ENCODE data around the gene SPINK13. TPM values are rescaled to one million over a fixed set of nuclear protein-coding genes. Genes with fewer than 3 reads are reported as not detected.

Gene SPINK13
- total and polyA plus RNA-seq, 9 of the 15 experiments (the other 6 are each of a cell fraction or from before 2014, with no cell fraction given): 0.07 TPM; not detected in 8

GRCh38 chr5:148297731-148298130 is 29.1 kb downstream of the SPINK13 start:
- Histone ChIP-seq H3K27me3 (ENCODE audit: control insufficient read depth in 2 of 2, insufficient read depth in 2 of 2, low read length in 2 of 2) (no peaks in the 10 kb centered on the region), H3K4me1 (replicated peaks in 1 of 2; ENCODE audit: control insufficient read depth in 2 of 2, insufficient read depth in 2 of 2, low read length in 2 of 2) (no peaks in the 10 kb centered on the region), H4K20me1 (replicated peaks; ENCODE audit: control insufficient read depth, insufficient read depth, low read length) (no peaks in the 10 kb centered on the region), H3K27ac (ENCODE audit: extremely low read depth, low read depth, low read length) (no peak overlapping the region), H3K9me1 (ENCODE audit: control insufficient read depth, insufficient read depth, low read length) (no peaks in the 10 kb centered on the region), H3K4me3 (no peak overlapping the region), H3K79me2 (ENCODE audit: control insufficient read depth, insufficient read depth, low read length) (no peaks in the 10 kb centered on the region), H2AFZ (ENCODE audit: low read depth, low read length) (no peak overlapping the region), H3K36me3 (ENCODE audit: control insufficient read depth, insufficient read depth, low read length) (no peaks in the 10 kb centered on the region), H3K9ac (ENCODE audit: insufficient read depth in 1 of 2, low read depth in 2 of 2, low read length in 2 of 2) (no peak overlapping the region), H3K4me2 (ENCODE audit: insufficient read depth, low read length) (no peak overlapping the region), H3K9me3 (replicated peaks; ENCODE audit: control insufficient read depth, insufficient read depth, low read depth, low read length) (no peaks in the 10 kb centered on the region)
- in situ Hi-C loops (cut with MboI) (no loop called here), intact Hi-C loops (cut with micrococcal nuclease) (loop anchor here (10.0 kb wide), 1 partner anchor 437 kb away; no protein-coding TSS in a partner anchor)
- ATAC-seq (no peak), DNase-seq (ENCODE audit: extremely low read depth in 1 of 4, low spot score in 3 of 4) (no peak), FAIRE-seq (no peak)
- 0% methylated on average over 4 of the region's 4 CpGs for WGBS (ENCODE audit: insufficient coverage, low coverage, missing lambda C conversion rate)
- ChIA-PET POLR2A (no interaction called here), CTCF (ENCODE audit: low intra/inter-chr PET ratio) (no interaction called here)
- TF ChIP-seq HDAC8 (tag; IDR thresholded peaks at IDR 0.05) (no peak), ZNF408 (CRISPR knock-in tag; IDR thresholded peaks at IDR 0.05; ENCODE audit: low read depth) (no peak), SP1 (CRISPR knock-in tag; IDR thresholded peaks at IDR 0.05) (no peak)
- no TSS peak for BruUV-seq (replicated peaks)

GRCh38 chr5:148306446-148306845 is 37.9 kb downstream of the SPINK13 start:
- H2AFZ ChIP-seq (ENCODE audit: low read depth, low read length): no peak overlapping the region
- no peaks in the 10 kb centered on the region for H3K9me1 ChIP-seq (ENCODE audit: control insufficient read depth, insufficient read depth, low read length)
- in situ Hi-C loops (cut with MboI) (no loop called here), intact Hi-C loops (cut with micrococcal nuclease) (no loop called here)
- CTCF ChIA-PET (ENCODE audit: low intra/inter-chr PET ratio): no interaction called here
- WGBS (ENCODE audit: insufficient coverage, low coverage, missing lambda C conversion rate): 0% methylated on average over 1 of the region's 1 CpG
- ATAC-seq: no peak
- H3K79me2 ChIP-seq (ENCODE audit: control insufficient read depth, insufficient read depth, low read length): no peaks in the 10 kb centered on the region
- H3K36me3 ChIP-seq (ENCODE audit: control insufficient read depth, insufficient read depth, low read length): no peaks in the 10 kb centered on the region
- 0 out of 2 replicates have a peak, but pooled peaks cover 2% of the 10 kb centered on the region for H3K9me3 ChIP-seq (replicated peaks; ENCODE audit: control insufficient read depth, insufficient read depth, low read depth, low read length)
- H4K20me1 ChIP-seq (replicated peaks; ENCODE audit: control insufficient read depth, insufficient read depth, low read length): no peaks in the 10 kb centered on the region
- no peaks in the 10 kb centered on the region for H3K4me1 ChIP-seq (replicated peaks in 1 of 2; ENCODE audit: control insufficient read depth in 2 of 2, insufficient read depth in 2 of 2, low read length in 2 of 2)
- DNase-seq (ENCODE audit: extremely low read depth in 1 of 4, low spot score in 3 of 4): no peak
- no peaks in the 10 kb centered on the region for H3K27me3 ChIP-seq (ENCODE audit: control insufficient read depth in 2 of 2, insufficient read depth in 2 of 2, low read length in 2 of 2)
- no peak overlapping the region for H3K27ac ChIP-seq (ENCODE audit: extremely low read depth, low read depth, low read length)
- no peak overlapping the region for H3K4me2 ChIP-seq (ENCODE audit: insufficient read depth, low read length)
- H3K9ac ChIP-seq (ENCODE audit: insufficient read depth in 1 of 2, low read depth in 2 of 2, low read length in 2 of 2): no peak overlapping the region
- no peak for FAIRE-seq
- TF ChIP-seq RAD21 (CRISPR knock-in tag; conservative IDR thresholded peaks at IDR 0.05 in 1 of 2, IDR thresholded peaks at IDR 0.05 in 1 of 2): peak in 1 of 2 experiments; percentile 21; a peak in 2 of 4 replicates
- no peak for TF ChIP-seq ZNF785 (CRISPR knock-in tag; IDR thresholded peaks at IDR 0.05)
- H3K4me3 ChIP-seq: no peak overlapping the region
- BruUV-seq (replicated peaks): no TSS peak
- POLR2A ChIA-PET: no interaction called here
